K562 (cell line): ENCODE results near the gene SLC7A5. TPM values are rescaled to one million over a fixed set of nuclear protein-coding genes. Genes with fewer than 3 reads are reported as not detected.
A peak's percentile ranks its signal among the peaks of the same experiment; 100 is the strongest.

Source experiments
- ARID1B ChIP-seq: fragments of 450-650 bp; IDR thresholded peaks from 2 replicates; pipeline ENCODE4 v1.6.1; 2016; ENCODE audit warnings: antibody characterized with exemption, mild to moderate bottlenecking, inconsistent platforms
- SIRT6 ChIP-seq: IDR thresholded peaks from one replicate; pipeline ENCODE4 v1.6.1; 2012; ENCODE audit warnings: low read depth, mild to moderate bottlenecking, control low read depth, inconsistent platforms, low read length, moderate library complexity
- SMARCB1 ChIP-seq: IDR thresholded peaks from 2 replicates; pipeline ENCODE4 v1.6.1; 2011; ENCODE audit warnings: improper control_type of control experiment, low read depth; ENCODE audit not compliant: insufficient read length
- ZNF121 ChIP-seq: sonication (generic); formaldehyde crosslinking; conservative IDR thresholded peaks from 2 replicates; pipeline ENCODE4 v1.8.0; 2022; ENCODE audit warnings: missing genetic modification reagents
- ZNF146 ChIP-seq: IDR thresholded peaks from one replicate; pipeline ENCODE4 v1.6.1; 2018; ENCODE audit warnings: missing compliant biosample characterization; ENCODE audit not compliant: unreplicated experiment
- ZNF655 ChIP-seq: fragments of 250-450 bp; sonication (Bioruptor Pico); IDR thresholded peaks from 2 replicates; pipeline ENCODE4 v1.5.0; 2021
- ZNF764 ChIP-seq: fragments of 250-450 bp; sonication (Bioruptor Pico); IDR thresholded peaks from 2 replicates; pipeline ENCODE4 v1.4.0; 2020; ENCODE audit warnings: low read depth, mild to moderate bottlenecking, moderate library complexity
- polyA plus RNA-seq, 8 experiments: library from polyadenylated mRNA; depleted of rRNA in 4 of 8; stranded (reverse) in 5 of 8; unstranded in 3 of 8; fragments of >200 nt; fragmentation: Nextera tagmentation in 2 of 8; fragmentation: Illumina TruSeq in 1 of 8; extraction: Ambion mirVana in 2 of 8; extraction: Trizol in 1 of 8; gene quantifications; 2 replicates each; pipeline versions ENCODE4 v1.2.1 to v1.2.3, GENCODE V29; 2011 to 2014; ENCODE audit warnings: inconsistent platforms in 1 of 8, missing spikeins in 1 of 8
- total RNA-seq, 7 experiments: library from RNA; depleted of rRNA in 6 of 7; stranded (reverse); fragments of >200 nt in 6 of 7; fragmentation: Illumina TruSeq in 2 of 7; extraction: Trizol in 2 of 7; gene quantifications; 2 replicates each; pipeline versions ENCODE4 v1.2.1 to v1.2.3, GENCODE V29; 2011 to 2021; ENCODE audit warnings: low replicate concordance in 1 of 7
- TF ChIP-seq, protein P1 (sequence below): fragments of 250-450 bp; sonication (Bioruptor Pico); IDR thresholded peaks from 2 replicates; pipeline ENCODE4 v1.4.0; 2020
- TF ChIP-seq, protein P2 (sequence below): IDR thresholded peaks from 2 replicates; pipeline ENCODE4 v1.6.1; 2016; ENCODE audit warnings: missing genetic modification characterization, missing compliant biosample characterization
- TF ChIP-seq, protein P3 (sequence below): fragments of 450-650 bp; IDR thresholded peaks from 2 replicates; pipeline ENCODE4 v1.7.1; 2018; ENCODE audit warnings: mild to moderate bottlenecking, low read depth; ENCODE audit not compliant: partially characterized antibody

The SLC7A5 gene
- total and polyA plus RNA-seq, 9 of the 15 experiments (the other 6 are each of a cell fraction or from before 2014, with no cell fraction given): 1.9 to 220 (median 18.6) TPM

DNA sequence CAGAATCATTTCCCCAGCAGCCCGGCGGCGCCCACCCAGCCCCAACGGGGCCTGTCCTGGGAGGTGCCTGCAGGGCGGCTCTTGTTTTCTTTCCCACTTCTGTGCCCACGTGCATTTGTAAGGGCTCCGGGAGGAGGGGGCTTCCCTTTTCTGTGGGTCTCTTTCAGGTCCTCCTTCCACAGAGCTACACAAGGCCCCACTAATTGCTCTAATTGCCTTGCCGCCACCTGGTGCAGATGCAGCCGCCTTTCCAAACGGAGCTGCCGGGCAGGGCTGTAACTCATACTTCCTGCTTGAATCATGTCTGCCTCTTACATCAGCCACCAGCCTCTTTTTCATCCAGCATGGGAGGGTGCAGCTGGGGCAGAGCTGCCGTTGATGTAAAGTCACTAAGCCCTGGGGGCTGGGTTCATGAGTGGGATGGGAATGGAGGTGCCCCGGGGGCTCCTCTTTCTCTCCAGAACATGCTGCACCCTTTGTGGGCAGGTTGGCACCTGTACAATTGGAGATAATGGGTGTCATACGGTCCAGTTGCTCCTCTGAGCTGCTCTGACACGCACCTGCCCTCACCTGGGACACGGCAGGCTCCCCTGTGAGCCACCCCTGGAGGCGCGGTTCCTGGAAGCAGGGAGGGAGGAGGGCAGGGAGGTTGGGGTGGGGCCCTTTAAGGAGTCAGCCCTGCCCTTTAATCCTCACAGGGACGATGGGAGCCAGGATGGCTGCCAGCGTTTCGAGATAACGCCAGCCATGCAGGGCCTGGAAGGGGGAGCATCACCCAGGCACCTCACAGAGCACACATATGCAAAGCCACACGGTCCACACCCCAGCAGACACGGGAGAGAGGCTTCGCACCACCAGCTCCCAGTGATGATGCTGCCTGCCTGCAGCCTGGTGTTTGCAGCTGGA lies 62.4 kb downstream of the SLC7A5 start (continued):
- TF ChIP-seq ZNF146 (CRISPR knock-in tag) (peak; percentile 40), ZNF764 (CRISPR knock-in tag) (no peak), ZNF121 (CRISPR knock-in tag) (no peak), ZNF655 (CRISPR knock-in tag) (no peak), SMARCB1 (no peak), SIRT6 (no peak), ARID1B (peak; percentile 62; the same call in 1 of the 2 replicates)
- TF ChIP-seq, protein P1, sequence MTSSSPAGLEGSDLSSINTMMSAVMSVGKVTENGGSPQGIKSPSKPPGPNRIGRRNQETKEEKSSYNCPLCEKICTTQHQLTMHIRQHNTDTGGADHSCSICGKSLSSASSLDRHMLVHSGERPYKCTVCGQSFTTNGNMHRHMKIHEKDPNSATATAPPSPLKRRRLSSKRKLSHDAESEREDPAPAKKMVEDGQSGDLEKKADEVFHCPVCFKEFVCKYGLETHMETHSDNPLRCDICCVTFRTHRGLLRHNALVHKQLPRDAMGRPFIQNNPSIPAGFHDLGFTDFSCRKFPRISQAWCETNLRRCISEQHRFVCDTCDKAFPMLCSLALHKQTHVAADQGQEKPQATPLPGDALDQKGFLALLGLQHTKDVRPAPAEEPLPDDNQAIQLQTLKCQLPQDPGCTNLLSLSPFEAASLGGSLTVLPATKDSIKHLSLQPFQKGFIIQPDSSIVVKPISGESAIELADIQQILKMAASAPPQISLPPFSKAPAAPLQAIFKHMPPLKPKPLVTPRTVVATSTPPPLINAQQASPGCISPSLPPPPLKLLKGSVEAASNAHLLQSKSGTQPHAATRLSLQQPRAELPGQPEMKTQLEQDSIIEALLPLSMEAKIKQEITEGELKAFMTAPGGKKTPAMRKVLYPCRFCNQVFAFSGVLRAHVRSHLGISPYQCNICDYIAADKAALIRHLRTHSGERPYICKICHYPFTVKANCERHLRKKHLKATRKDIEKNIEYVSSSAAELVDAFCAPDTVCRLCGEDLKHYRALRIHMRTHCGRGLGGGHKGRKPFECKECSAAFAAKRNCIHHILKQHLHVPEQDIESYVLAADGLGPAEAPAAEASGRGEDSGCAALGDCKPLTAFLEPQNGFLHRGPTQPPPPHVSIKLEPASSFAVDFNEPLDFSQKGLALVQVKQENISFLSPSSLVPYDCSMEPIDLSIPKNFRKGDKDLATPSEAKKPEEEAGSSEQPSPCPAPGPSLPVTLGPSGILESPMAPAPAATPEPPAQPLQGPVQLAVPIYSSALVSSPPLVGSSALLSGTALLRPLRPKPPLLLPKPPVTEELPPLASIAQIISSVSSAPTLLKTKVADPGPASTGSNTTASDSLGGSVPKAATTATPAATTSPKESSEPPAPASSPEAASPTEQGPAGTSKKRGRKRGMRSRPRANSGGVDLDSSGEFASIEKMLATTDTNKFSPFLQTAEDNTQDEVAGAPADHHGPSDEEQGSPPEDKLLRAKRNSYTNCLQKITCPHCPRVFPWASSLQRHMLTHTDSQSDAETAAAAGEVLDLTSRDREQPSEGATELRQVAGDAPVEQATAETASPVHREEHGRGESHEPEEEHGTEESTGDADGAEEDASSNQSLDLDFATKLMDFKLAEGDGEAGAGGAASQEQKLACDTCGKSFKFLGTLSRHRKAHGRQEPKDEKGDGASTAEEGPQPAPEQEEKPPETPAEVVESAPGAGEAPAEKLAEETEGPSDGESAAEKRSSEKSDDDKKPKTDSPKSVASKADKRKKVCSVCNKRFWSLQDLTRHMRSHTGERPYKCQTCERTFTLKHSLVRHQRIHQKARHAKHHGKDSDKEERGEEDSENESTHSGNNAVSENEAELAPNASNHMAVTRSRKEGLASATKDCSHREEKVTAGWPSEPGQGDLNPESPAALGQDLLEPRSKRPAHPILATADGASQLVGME (CRISPR knock-in tag): no peak
- TF ChIP-seq, protein P2, sequence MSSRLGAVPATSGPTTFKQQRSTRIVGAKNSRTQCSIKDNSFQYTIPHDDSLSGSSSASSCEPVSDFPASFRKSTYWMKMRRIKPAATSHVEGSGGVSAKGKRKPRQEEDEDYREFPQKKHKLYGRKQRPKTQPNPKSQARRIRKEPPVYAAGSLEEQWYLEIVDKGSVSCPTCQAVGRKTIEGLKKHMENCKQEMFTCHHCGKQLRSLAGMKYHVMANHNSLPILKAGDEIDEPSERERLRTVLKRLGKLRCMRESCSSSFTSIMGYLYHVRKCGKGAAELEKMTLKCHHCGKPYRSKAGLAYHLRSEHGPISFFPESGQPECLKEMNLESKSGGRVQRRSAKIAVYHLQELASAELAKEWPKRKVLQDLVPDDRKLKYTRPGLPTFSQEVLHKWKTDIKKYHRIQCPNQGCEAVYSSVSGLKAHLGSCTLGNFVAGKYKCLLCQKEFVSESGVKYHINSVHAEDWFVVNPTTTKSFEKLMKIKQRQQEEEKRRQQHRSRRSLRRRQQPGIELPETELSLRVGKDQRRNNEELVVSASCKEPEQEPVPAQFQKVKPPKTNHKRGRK: no peak
- TF ChIP-seq, protein P3, sequence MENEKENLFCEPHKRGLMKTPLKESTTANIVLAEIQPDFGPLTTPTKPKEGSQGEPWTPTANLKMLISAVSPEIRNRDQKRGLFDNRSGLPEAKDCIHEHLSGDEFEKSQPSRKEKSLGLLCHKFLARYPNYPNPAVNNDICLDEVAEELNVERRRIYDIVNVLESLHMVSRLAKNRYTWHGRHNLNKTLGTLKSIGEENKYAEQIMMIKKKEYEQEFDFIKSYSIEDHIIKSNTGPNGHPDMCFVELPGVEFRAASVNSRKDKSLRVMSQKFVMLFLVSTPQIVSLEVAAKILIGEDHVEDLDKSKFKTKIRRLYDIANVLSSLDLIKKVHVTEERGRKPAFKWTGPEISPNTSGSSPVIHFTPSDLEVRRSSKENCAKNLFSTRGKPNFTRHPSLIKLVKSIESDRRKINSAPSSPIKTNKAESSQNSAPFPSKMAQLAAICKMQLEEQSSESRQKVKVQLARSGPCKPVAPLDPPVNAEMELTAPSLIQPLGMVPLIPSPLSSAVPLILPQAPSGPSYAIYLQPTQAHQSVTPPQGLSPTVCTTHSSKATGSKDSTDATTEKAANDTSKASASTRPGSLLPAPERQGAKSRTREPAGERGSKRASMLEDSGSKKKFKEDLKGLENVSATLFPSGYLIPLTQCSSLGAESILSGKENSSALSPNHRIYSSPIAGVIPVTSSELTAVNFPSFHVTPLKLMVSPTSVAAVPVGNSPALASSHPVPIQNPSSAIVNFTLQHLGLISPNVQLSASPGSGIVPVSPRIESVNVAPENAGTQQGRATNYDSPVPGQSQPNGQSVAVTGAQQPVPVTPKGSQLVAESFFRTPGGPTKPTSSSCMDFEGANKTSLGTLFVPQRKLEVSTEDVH: no peak
